WTC11 (cell line): ENCODE data around the gene MYL6B. TPM values are rescaled to one million over a fixed set of nuclear protein-coding genes. Genes with fewer than 3 reads are reported as not detected.

Experiments
- AR ChIP-seq: fragments of 250-450 bp; sonication (Bioruptor Pico); IDR thresholded peaks from 2 replicates; pipeline ENCODE4 v1.9.0; 2021; ENCODE audit warnings: mild to moderate bottlenecking
- CDX4 ChIP-seq: fragments of 250-450 bp; sonication (Bioruptor Pico); IDR thresholded peaks from 2 replicates; pipeline ENCODE4 v1.9.0; 2021; ENCODE audit warnings: moderate library complexity, mild to moderate bottlenecking, inconsistent platforms, borderline replicate concordance
- CREM ChIP-seq: sonication (generic); formaldehyde crosslinking; IDR thresholded peaks from 2 replicates; pipeline ENCODE4 v1.8.1; 2022; ENCODE audit warnings: mild to moderate bottlenecking, missing genetic modification reagents, moderate library complexity
- E2F5 ChIP-seq: sonication (generic); formaldehyde crosslinking; IDR thresholded peaks from 2 replicates; pipeline ENCODE4 v1.8.1; 2022; ENCODE audit warnings: mild to moderate bottlenecking, moderate library complexity, missing genetic modification reagents
- ELF4 ChIP-seq: sonication (generic); formaldehyde crosslinking; IDR thresholded peaks from 2 replicates; pipeline ENCODE4 v1.8.1; 2022; ENCODE audit warnings: low read depth, mild to moderate bottlenecking, moderate library complexity, missing genetic modification reagents
- FOXK1 ChIP-seq: sonication (generic); formaldehyde crosslinking; IDR thresholded peaks from 2 replicates; pipeline ENCODE4 v1.8.0; 2022; ENCODE audit warnings: mild to moderate bottlenecking, moderate library complexity, missing genetic modification reagents
- FOXP1 ChIP-seq: sonication (generic); formaldehyde crosslinking; IDR thresholded peaks from 2 replicates; pipeline ENCODE4 v1.8.0; 2022; ENCODE audit warnings: missing genetic modification reagents, mild to moderate bottlenecking, moderate library complexity, borderline replicate concordance
- GABPB1 ChIP-seq: sonication (generic); formaldehyde crosslinking; IDR thresholded peaks from 2 replicates; pipeline ENCODE4 v1.8.1; 2023; ENCODE audit warnings: mild to moderate bottlenecking, missing genetic modification reagents
- HMGA2 ChIP-seq: fragments of 250-450 bp; sonication (Bioruptor Pico); IDR thresholded peaks from 2 replicates; pipeline ENCODE4 v1.4.0; 2021; ENCODE audit warnings: mild to moderate bottlenecking, moderate library complexity
- JAZF1 ChIP-seq: fragments of 250-450 bp; sonication (Bioruptor Pico); IDR thresholded peaks from 2 replicates; pipeline ENCODE4 v1.9.0; 2021; ENCODE audit warnings: moderate library complexity, mild to moderate bottlenecking, inconsistent platforms
- NFE2L1 ChIP-seq: sonication (generic); formaldehyde crosslinking; IDR thresholded peaks from 2 replicates; pipeline ENCODE4 v1.8.1; 2023; ENCODE audit warnings: missing genetic modification reagents
- NFYB ChIP-seq: sonication (generic); formaldehyde crosslinking; conservative IDR thresholded peaks from 2 replicates; pipeline ENCODE4 v1.8.0; 2022; ENCODE audit warnings: low read depth, missing genetic modification reagents
- NR1H2 ChIP-seq: sonication (generic); formaldehyde crosslinking; IDR thresholded peaks from 2 replicates; pipeline ENCODE4 v1.9.0; 2021; ENCODE audit warnings: mild to moderate bottlenecking, moderate library complexity, missing genetic modification reagents
- NR2C2 ChIP-seq: sonication (generic); formaldehyde crosslinking; IDR thresholded peaks from 2 replicates; pipeline ENCODE4 v1.8.0; 2022; ENCODE audit warnings: mild to moderate bottlenecking, missing genetic modification reagents
- NR3C1 ChIP-seq: sonication (generic); formaldehyde crosslinking; conservative IDR thresholded peaks from 2 replicates; pipeline ENCODE4 v1.8.1; 2023; ENCODE audit warnings: low read depth, mild to moderate bottlenecking, missing genetic modification reagents
- SMAD3 ChIP-seq: sonication (generic); formaldehyde crosslinking; IDR thresholded peaks from 2 replicates; pipeline ENCODE4 v1.8.0; 2022; ENCODE audit warnings: missing genetic modification reagents, mild to moderate bottlenecking, borderline replicate concordance
- SOX15 ChIP-seq: fragments of 250-450 bp; sonication (Bioruptor Pico); IDR thresholded peaks from 2 replicates; pipeline ENCODE4 v1.9.0; 2021; ENCODE audit warnings: mild to moderate bottlenecking
- TEAD1 ChIP-seq: sonication (generic); formaldehyde crosslinking; IDR thresholded peaks from 2 replicates; pipeline ENCODE4 v1.8.0; 2022; ENCODE audit warnings: mild to moderate bottlenecking, missing genetic modification reagents
- USF2 ChIP-seq: sonication (generic); formaldehyde crosslinking; IDR thresholded peaks from 2 replicates; pipeline ENCODE4 v1.8.1; 2023; ENCODE audit warnings: mild to moderate bottlenecking, missing genetic modification reagents, moderate library complexity
- ZMAT4 ChIP-seq: fragments of 250-450 bp; sonication (Bioruptor Pico); IDR thresholded peaks from 2 replicates; pipeline ENCODE4 v1.9.0; 2021; ENCODE audit warnings: mild to moderate bottlenecking
- ZNF232 ChIP-seq: sonication (generic); formaldehyde crosslinking; IDR thresholded peaks from 2 replicates; pipeline ENCODE4 v1.8.0; 2022; ENCODE audit warnings: mild to moderate bottlenecking, missing genetic modification reagents
- ZNF317 ChIP-seq: sonication (generic); formaldehyde crosslinking; IDR thresholded peaks from 2 replicates; pipeline ENCODE4 v1.8.1; 2023; ENCODE audit warnings: low read depth, mild to moderate bottlenecking, moderate library complexity, missing genetic modification reagents, borderline replicate concordance
- ZNF416 ChIP-seq: fragments of 250-450 bp; sonication (Bioruptor Pico); IDR thresholded peaks from 2 replicates; pipeline ENCODE4 v1.9.0; 2021; ENCODE audit warnings: mild to moderate bottlenecking, inconsistent platforms
- total RNA-seq: library from RNA; stranded (reverse); gene quantifications from 3 replicates; pipeline ENCODE4 v1.2.3, GENCODE V29; 2021
- TF ChIP-seq, protein P1 (sequence below): sonication (generic); formaldehyde crosslinking; IDR thresholded peaks from 2 replicates; pipeline ENCODE4 v1.8.0; 2023; ENCODE audit warnings: missing genetic modification reagents
- TF ChIP-seq, protein P2 (sequence below): sonication (generic); formaldehyde crosslinking; IDR thresholded peaks from 2 replicates; pipeline ENCODE4 v1.8.0; 2022; ENCODE audit warnings: mild to moderate bottlenecking, missing genetic modification reagents
- TF ChIP-seq, protein P3 (sequence below): sonication (generic); formaldehyde crosslinking; IDR thresholded peaks from 2 replicates; pipeline ENCODE4 v1.8.1; 2023; ENCODE audit warnings: mild to moderate bottlenecking, moderate library complexity, missing genetic modification reagents
- TF ChIP-seq, protein P4 (sequence below): fragments of 250-450 bp; sonication (Bioruptor Pico); IDR thresholded peaks from 2 replicates; pipeline ENCODE4 v2.1.2; 2022; ENCODE audit warnings: mild to moderate bottlenecking, moderate library complexity

Gene MYL6B
- total RNA-seq, 1 experiment from 2014 or later = 173 TPM

- TF ChIP-seq USF2 (CRISPR knock-in tag) = no peak
- TF ChIP-seq, protein P1, sequence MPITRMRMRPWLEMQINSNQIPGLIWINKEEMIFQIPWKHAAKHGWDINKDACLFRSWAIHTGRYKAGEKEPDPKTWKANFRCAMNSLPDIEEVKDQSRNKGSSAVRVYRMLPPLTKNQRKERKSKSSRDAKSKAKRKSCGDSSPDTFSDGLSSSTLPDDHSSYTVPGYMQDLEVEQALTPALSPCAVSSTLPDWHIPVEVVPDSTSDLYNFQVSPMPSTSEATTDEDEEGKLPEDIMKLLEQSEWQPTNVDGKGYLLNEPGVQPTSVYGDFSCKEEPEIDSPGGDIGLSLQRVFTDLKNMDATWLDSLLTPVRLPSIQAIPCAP (CRISPR knock-in tag) = no peak
- TF ChIP-seq, protein P2, sequence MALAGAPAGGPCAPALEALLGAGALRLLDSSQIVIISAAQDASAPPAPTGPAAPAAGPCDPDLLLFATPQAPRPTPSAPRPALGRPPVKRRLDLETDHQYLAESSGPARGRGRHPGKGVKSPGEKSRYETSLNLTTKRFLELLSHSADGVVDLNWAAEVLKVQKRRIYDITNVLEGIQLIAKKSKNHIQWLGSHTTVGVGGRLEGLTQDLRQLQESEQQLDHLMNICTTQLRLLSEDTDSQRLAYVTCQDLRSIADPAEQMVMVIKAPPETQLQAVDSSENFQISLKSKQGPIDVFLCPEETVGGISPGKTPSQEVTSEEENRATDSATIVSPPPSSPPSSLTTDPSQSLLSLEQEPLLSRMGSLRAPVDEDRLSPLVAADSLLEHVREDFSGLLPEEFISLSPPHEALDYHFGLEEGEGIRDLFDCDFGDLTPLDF (CRISPR knock-in tag) = no peak
- TF ChIP-seq JAZF1 (CRISPR knock-in tag) = no peak
- no peak for TF ChIP-seq ZNF416
- TF ChIP-seq, protein P3, sequence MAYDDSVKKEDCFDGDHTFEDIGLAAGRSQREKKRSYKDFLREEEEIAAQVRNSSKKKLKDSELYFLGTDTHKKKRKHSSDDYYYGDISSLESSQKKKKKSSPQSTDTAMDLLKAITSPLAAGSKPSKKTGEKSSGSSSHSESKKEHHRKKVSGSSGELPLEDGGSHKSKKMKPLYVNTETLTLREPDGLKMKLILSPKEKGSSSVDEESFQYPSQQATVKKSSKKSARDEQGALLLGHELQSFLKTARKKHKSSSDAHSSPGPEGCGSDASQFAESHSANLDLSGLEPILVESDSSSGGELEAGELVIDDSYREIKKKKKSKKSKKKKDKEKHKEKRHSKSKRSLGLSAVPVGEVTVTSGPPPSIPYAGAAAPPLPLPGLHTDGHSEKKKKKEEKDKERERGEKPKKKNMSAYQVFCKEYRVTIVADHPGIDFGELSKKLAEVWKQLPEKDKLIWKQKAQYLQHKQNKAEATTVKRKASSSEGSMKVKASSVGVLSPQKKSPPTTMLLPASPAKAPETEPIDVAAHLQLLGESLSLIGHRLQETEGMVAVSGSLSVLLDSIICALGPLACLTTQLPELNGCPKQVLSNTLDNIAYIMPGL (CRISPR knock-in tag) = peak; percentile 72
- no peak for TF ChIP-seq ZMAT4 (CRISPR knock-in tag)
- no peak for TF ChIP-seq ZNF317 (CRISPR knock-in tag)
- TF ChIP-seq AR (CRISPR knock-in tag) = no peak
- no peak for TF ChIP-seq ZNF232
- TF ChIP-seq FOXP1 = peak; percentile 36; the same call in 1 of the 2 replicates
- TF ChIP-seq GABPB1 = 0 out of 2 replicates have a peak, but pooled peaks have one; percentile 66
- TF ChIP-seq CDX4 = no peak
- peak; percentile 62; the same call in 1 of the 2 replicates for TF ChIP-seq CREM (CRISPR knock-in tag)
- 0 out of 2 replicates have a peak, but pooled peaks have one; percentile 36 for TF ChIP-seq FOXK1 (CRISPR knock-in tag)
- no peak for TF ChIP-seq HMGA2 (CRISPR knock-in tag)
- 0 out of 2 replicates have a peak, but pooled peaks have one; percentile 27 for TF ChIP-seq NR1H2 (CRISPR knock-in tag)
- no peak for TF ChIP-seq NR3C1 (CRISPR knock-in tag)
- no peak for TF ChIP-seq SMAD3 (CRISPR knock-in tag)
- TF ChIP-seq E2F5 (CRISPR knock-in tag) = 0 out of 2 replicates have a peak, but pooled peaks have one; percentile 21
- TF ChIP-seq NR2C2 = no peak
- TF ChIP-seq SOX15 (CRISPR knock-in tag) = no peak
- TF ChIP-seq TEAD1 (CRISPR knock-in tag) = no peak; the same call in 1 of the 2 replicates
- TF ChIP-seq NFYB = no peak
- TF ChIP-seq NFE2L1 = no peak
- no peak for TF ChIP-seq ELF4 (CRISPR knock-in tag)
- TF ChIP-seq, protein P4, sequence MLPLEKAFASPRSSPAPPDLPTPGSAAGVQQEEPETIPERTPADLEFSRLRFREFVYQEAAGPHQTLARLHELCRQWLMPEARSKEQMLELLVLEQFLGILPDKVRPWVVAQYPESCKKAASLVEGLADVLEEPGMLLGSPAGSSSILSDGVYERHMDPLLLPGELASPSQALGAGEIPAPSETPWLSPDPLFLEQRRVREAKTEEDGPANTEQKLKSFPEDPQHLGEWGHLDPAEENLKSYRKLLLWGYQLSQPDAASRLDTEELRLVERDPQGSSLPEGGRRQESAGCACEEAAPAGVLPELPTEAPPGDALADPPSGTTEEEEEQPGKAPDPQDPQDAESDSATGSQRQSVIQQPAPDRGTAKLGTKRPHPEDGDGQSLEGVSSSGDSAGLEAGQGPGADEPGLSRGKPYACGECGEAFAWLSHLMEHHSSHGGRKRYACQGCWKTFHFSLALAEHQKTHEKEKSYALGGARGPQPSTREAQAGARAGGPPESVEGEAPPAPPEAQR (CRISPR knock-in tag) = no peak
Observed at GRCh38 chr12:56189918-56190694, 37.7 kb downstream of the MYL6B start (continued).
